ENCODE results near the gene RPS28.
"Not testable (repeated sequence)": the region's sequence is repeated elsewhere in the genome, so short reads cannot be mapped to it uniquely, and the experiment has no call there.

Gene RPS28

GRCh38 chr19:8342684-8343482, 21.6 kb downstream of the RPS28 start, which contains the start of gene KANK3:
Gene KANK3 (minus strand): TSS chr19:8343262. CDS start chr19:8337828, 5,434 bp downstream.
- no peak within 1 kb of the TSS for H3K27ac ChIP-seq (ENCODE audit: low read length)
- no CpG with 5 or more reads among the region's 65 CpGs for WGBS (ENCODE audit: insufficient coverage, insufficient read length)
- peak within 1 kb of the TSS; percentile 72 for H3K4me3 ChIP-seq (ENCODE audit: low read length)
- H3K36me3 ChIP-seq (ENCODE audit: control insufficient read depth, insufficient read depth, low read length) = no peaks in the 10 kb centered on the region
- H3K9me3 ChIP-seq (ENCODE audit: control insufficient read depth, insufficient read depth, low read length) = no peaks in the 10 kb centered on the region
- H3K27me3 ChIP-seq (ENCODE audit: control insufficient read depth, insufficient read depth, low read length) = no peaks in the 10 kb centered on the region
- H3K4me1 ChIP-seq (ENCODE audit: control insufficient read depth, insufficient read depth, low read length) = no peaks in the 10 kb centered on the region
- DNase-seq (ENCODE audit: low read depth, low spot score) = peak; percentile 96

DNA sequence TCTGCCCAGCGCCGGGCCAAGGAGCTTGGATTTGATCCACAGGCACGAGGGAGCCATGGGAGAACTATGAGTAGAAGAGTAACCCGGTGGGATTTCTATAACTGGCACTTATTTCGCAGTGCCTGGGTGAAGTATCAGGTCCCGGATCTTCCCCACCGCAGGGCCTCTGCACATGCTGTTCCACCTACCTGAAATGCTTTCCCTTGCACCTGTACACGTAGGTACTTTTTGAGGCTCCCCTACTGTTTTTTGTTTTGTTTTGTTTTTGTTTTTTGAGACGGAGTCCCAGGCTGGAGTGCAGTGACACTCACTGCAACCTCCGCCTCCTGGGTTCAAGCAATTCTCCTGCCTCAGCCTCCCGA, 22.2 kb downstream of the RPS28 start:
- H3K9me3 ChIP-seq (ENCODE audit: control insufficient read depth, insufficient read depth, low read length) = no peaks in the 10 kb centered on the region
- no peaks in the 10 kb centered on the region for H3K36me3 ChIP-seq (ENCODE audit: control insufficient read depth, insufficient read depth, low read length)
- H3K4me3 ChIP-seq (ENCODE audit: low read length) = no peak overlapping the region
- no peaks in the 10 kb centered on the region for H3K4me1 ChIP-seq (ENCODE audit: control insufficient read depth, insufficient read depth, low read length)
- H3K27ac ChIP-seq (ENCODE audit: low read length) = no peak overlapping the region
- no CpG with 5 or more reads among the region's 11 CpGs for WGBS (ENCODE audit: insufficient coverage, insufficient read length)
- H3K27me3 ChIP-seq (ENCODE audit: control insufficient read depth, insufficient read depth, low read length) = no peaks in the 10 kb centered on the region
- no peak for DNase-seq (ENCODE audit: low read depth, low spot score)

DNA sequence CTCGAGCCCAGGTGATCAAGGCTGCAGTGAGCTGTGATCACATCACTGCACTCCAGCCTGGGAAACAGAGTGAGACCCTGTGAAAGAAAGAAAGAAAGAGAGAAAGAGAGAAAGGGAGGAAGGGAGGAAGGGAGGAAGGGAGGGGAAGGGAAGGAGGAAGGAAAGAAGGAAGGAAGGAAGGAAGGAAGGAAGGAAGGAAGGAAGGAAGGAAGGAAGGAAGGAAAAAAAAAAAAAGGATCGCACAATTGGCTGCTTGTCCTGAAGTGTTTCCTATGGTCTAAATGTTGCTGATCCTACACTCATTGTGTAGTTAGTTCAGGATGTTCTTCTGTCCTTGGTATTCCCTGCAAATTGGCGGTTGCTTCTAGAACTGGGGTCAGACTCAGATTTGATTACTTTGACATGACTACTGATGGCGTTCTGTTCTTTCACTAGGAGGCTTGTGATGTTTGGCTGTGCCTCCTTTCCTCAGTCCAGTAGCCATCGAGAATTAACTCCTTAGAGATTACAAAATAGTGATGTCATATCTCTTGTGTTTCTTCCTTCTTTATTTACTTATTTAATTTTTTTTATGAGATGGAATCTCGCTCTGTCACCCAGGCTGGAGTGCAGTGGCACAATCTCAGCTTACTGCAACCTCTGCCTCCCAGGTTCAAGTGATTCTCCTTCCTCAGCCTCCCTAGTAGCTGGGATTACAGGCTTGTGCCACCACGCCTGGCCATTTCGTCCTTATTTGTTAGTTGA, 28.5 kb downstream of the RPS28 start:
- H3K27ac ChIP-seq (ENCODE audit: low read length); H3K4me1 ChIP-seq (ENCODE audit: control insufficient read depth, insufficient read depth, low read length); H3K9me3 ChIP-seq (ENCODE audit: control insufficient read depth, insufficient read depth, low read length); H3K4me3 ChIP-seq (ENCODE audit: low read length); H3K36me3 ChIP-seq (ENCODE audit: control insufficient read depth, insufficient read depth, low read length); DNase-seq (ENCODE audit: low read depth, low spot score); H3K27me3 ChIP-seq (ENCODE audit: control insufficient read depth, insufficient read depth, low read length): not testable (repeated sequence)
- WGBS (ENCODE audit: insufficient coverage, insufficient read length) = no CpG with 5 or more reads among the region's 8 CpGs

DNA sequence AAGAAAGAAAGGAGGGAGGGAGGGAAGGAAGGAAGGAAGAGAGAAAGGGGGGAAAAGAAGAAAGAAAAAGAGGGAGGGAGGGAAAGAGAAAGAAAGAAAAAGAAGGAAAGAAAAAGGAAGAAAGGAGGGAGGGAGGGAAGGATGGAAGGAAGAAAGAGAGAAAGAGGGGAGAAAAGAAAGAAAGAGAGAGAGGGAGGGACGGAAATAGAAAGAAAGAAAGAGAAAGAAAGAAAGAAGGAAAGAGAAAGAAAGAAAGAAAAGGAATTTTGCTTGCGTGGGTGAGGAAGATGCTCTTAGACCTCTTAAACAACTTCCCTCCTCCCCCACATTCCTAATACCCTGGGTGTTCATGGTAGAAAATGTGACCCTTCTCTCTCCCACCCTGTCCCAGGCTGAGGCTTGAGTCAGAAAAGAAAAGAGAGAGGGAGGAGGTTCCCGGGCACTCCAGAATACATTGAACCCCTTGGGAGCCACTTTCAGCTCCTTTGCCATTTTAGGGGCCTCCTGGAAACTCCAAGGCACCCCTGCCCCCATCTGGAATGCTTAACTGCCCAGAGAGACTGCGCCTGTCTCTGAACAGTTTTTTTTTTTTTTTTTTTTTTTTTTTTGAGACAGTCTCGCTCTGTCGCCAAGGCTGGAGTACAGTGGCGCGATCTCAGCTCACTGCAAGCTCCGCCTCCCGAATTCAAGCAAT, 31.0 kb downstream of the RPS28 start:
- no peak for DNase-seq (ENCODE audit: low read depth, low spot score)
- Histone ChIP-seq H3K27ac (ENCODE audit: low read length) (no peak overlapping the region), H3K9me3 (ENCODE audit: control insufficient read depth, insufficient read depth, low read length) (no peaks in the 10 kb centered on the region), H3K4me3 (ENCODE audit: low read length) (no peak overlapping the region), H3K36me3 (ENCODE audit: control insufficient read depth, insufficient read depth, low read length) (no peaks in the 10 kb centered on the region), H3K27me3 (ENCODE audit: control insufficient read depth, insufficient read depth, low read length) (no peaks in the 10 kb centered on the region), H3K4me1 (ENCODE audit: control insufficient read depth, insufficient read depth, low read length) (no peaks in the 10 kb centered on the region)
- 86% methylated on average over 1 of the region's 10 CpGs for WGBS (ENCODE audit: insufficient coverage, insufficient read length)

- not testable (repeated sequence) for H3K4me1 ChIP-seq (ENCODE audit: control insufficient read depth, insufficient read depth, low read length)
- no CpG with 5 or more reads among the region's 5 CpGs for WGBS (ENCODE audit: insufficient coverage, insufficient read length)
Measured at GRCh38 chr19:8352845-8353244, 31.5 kb downstream of the RPS28 start.

GRCh38 chr19:8355631-8356402, 34.5 kb downstream of the RPS28 start:
- Histone ChIP-seq H3K4me1 (ENCODE audit: control insufficient read depth, insufficient read depth, low read length) (no peaks in the 10 kb centered on the region), H3K36me3 (ENCODE audit: control insufficient read depth, insufficient read depth, low read length) (no peaks in the 10 kb centered on the region), H3K9me3 (ENCODE audit: control insufficient read depth, insufficient read depth, low read length) (no peaks in the 10 kb centered on the region), H3K27ac (ENCODE audit: low read length) (no peak overlapping the region), H3K4me3 (ENCODE audit: low read length) (no peak overlapping the region), H3K27me3 (ENCODE audit: control insufficient read depth, insufficient read depth, low read length) (no peaks in the 10 kb centered on the region)
- no peak for DNase-seq (ENCODE audit: low read depth, low spot score)
- WGBS (ENCODE audit: insufficient coverage, insufficient read length) = no CpG with 5 or more reads among the region's 6 CpGs

More at GRCh38 chr19:8352845-8353244, 31.5 kb downstream of the RPS28 start:
- not testable (repeated sequence) for H3K27me3 ChIP-seq (ENCODE audit: control insufficient read depth, insufficient read depth, low read length); H3K9me3 ChIP-seq (ENCODE audit: control insufficient read depth, insufficient read depth, low read length); DNase-seq (ENCODE audit: low read depth, low spot score); H3K4me3 ChIP-seq (ENCODE audit: low read length); H3K36me3 ChIP-seq (ENCODE audit: control insufficient read depth, insufficient read depth, low read length); H3K27ac ChIP-seq (ENCODE audit: low read length)

DNA sequence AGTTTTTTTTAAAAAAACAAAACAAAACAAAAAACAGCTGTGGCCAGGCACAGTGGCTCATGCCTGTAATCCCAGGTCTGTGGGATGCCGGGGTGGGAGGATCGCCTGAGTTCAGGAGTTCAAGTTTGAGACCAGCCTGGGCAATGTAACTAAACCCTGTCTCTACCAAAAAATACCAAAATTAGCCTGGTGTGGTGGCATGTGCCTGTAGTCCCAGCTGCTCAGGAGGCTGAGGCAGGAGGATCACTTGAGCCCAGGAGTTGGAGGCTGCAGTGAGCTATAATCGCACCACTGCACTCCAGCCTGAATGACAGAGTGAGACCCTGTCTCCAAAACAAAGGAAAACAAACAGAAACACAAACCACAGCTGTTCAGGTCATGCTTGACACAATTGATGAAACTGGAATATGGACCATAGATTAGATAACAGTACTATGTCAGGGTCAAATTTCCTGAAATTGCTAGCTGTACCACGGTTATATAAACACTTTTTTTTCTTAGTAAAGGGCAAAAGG, 35.8 kb downstream of the RPS28 start:
- Histone ChIP-seq H3K27me3 (ENCODE audit: control insufficient read depth, insufficient read depth, low read length) (no peaks in the 10 kb centered on the region), H3K36me3 (ENCODE audit: control insufficient read depth, insufficient read depth, low read length) (no peaks in the 10 kb centered on the region), H3K4me1 (ENCODE audit: control insufficient read depth, insufficient read depth, low read length) (no peaks in the 10 kb centered on the region), H3K9me3 (ENCODE audit: control insufficient read depth, insufficient read depth, low read length) (no peaks in the 10 kb centered on the region), H3K4me3 (ENCODE audit: low read length) (no peak overlapping the region), H3K27ac (ENCODE audit: low read length) (no peak overlapping the region)
- no peak for DNase-seq (ENCODE audit: low read depth, low spot score)
- no CpG with 5 or more reads among the region's 4 CpGs for WGBS (ENCODE audit: insufficient coverage, insufficient read length)

DNA sequence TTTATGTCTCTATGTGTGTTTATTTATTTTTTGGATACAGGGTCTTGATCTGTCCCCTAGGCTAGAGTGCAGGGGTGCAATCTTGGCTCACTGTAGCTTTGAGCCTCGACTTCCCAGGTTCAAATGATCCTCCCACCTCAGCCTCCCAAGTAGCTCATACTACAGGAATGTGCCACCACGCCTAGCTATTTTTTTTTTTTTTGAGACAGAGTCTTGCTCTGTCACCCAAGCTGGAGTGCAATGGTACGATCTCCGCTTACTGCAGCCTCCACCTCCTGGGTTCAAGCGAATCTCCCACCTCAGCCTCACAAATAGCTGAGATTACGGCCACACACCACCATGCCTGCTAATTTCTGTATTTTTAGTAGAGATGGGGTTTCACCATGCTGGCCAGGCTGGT, 37.7 kb downstream of the RPS28 start:
- H3K27me3 ChIP-seq (ENCODE audit: control insufficient read depth, insufficient read depth, low read length) = peaks cover 2% of the 10 kb centered on the region; the same call in 1 of the 2 replicates
- H3K36me3 ChIP-seq (ENCODE audit: control insufficient read depth, insufficient read depth, low read length) = no peaks in the 10 kb centered on the region
- no CpG with 5 or more reads among the region's 6 CpGs for WGBS (ENCODE audit: insufficient coverage, insufficient read length)
- H3K27ac ChIP-seq (ENCODE audit: low read length) = no peak overlapping the region
- no peak for DNase-seq (ENCODE audit: low read depth, low spot score)
- H3K9me3 ChIP-seq (ENCODE audit: control insufficient read depth, insufficient read depth, low read length) = no peaks in the 10 kb centered on the region
- no peaks in the 10 kb centered on the region for H3K4me1 ChIP-seq (ENCODE audit: control insufficient read depth, insufficient read depth, low read length)
- H3K4me3 ChIP-seq (ENCODE audit: low read length) = no peak overlapping the region

DNA sequence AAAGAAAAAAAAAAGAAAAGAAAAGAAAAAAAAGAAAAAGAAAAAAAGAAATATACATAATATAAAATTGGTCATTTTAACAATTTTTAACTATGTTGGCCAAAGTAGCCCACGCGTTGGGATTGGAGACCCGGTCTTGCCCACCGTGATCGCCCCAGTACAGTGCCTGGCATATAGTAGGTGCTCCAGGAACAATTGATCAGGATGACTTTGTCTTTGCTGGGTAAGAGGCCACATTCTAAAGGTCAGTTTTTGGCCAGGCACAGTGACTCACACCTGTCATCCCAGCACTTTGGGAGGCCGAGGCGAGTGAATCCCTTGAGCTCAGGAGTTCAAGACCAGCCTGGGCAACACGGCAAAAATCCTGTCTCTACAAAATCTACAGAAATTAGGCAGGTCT, 38.9 kb downstream of the RPS28 start:
- peaks cover 2% of the 10 kb centered on the region; the same call in 1 of the 2 replicates for H3K27me3 ChIP-seq (ENCODE audit: control insufficient read depth, insufficient read depth, low read length)
- no CpG with 5 or more reads among the region's 8 CpGs for WGBS (ENCODE audit: insufficient coverage, insufficient read length)
- no peak overlapping the region for H3K4me3 ChIP-seq (ENCODE audit: low read length)
- no peaks in the 10 kb centered on the region for H3K9me3 ChIP-seq (ENCODE audit: control insufficient read depth, insufficient read depth, low read length)
- H3K36me3 ChIP-seq (ENCODE audit: control insufficient read depth, insufficient read depth, low read length) = no peaks in the 10 kb centered on the region
- no peak overlapping the region for H3K27ac ChIP-seq (ENCODE audit: low read length)
- H3K4me1 ChIP-seq (ENCODE audit: control insufficient read depth, insufficient read depth, low read length) = peaks cover 4% of the 10 kb centered on the region
- DNase-seq (ENCODE audit: low read depth, low spot score) = no peak

Measured in iPS DF 6.9 (cell line).